Fibroblast of skin of back (primary cell): ENCODE results near the gene RAB1A. TPM values are rescaled to one million over a fixed set of nuclear protein-coding genes. Genes with fewer than 3 reads are reported as not detected.
"Not testable (repeated sequence)": the region's sequence is repeated elsewhere in the genome, so short reads cannot be mapped to it uniquely, and the experiment has no call there.

Source experiments
- DNase-seq: peaks from one replicate; pipeline ENCODE4 v3.0.0-alpha.2; 2013
- polyA plus RNA-seq, 2 experiments: library from polyadenylated mRNA; unstranded; fragments of 120-200 nt; gene quantifications; one replicate each; pipeline ENCODE4 v1.2.1, GENCODE V29; 2013; ENCODE audit not compliant: insufficient read length in 2 of 2

RAB1A gene
- 263 TPM for polyA plus RNA-seq (2013, experiment 1 of 2; ENCODE audit: insufficient read length)
- 270 TPM for polyA plus RNA-seq (2013, experiment 2 of 2; ENCODE audit: insufficient read length)

DNA sequence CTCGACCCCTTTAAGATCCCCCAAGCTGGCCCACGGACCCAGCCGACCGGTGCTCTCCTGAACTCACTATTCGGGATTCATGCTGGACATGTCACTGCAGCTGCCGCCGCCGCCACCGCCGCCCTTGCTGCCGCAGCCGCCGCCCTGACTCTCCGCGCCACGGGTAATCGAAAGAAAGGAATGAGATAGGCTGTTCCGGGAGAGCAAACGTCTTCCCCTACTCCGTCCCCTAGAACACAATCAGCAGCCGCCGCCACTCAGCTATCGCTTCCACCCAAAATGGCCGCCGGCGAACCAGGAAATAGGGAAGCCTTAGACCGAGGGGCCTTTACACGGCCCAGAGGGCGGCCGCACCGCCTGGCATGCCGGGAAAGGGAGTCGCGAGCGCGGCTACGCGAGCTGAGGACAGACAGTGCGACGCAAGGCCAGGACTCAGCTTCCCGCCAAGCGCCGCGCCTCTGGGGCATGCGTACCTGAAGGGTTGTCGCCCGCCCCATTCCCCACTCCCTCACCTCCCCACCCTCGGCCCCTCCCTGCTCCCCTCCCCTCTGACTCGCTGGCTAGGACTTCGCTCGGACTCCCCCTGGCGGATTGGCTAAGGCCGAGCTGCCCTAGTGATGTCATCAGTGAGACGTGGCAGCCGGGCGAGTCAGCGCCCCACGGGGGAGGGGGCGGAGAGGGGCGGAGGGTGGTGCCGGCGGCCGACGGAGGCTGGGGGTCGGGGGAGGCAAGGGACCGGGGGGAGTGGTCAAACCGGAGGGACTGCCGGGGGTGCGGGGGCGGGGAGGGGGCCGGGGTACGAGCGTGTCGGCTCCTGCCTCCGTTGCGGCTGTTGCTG, at the start of gene RAB1A:
Gene RAB1A (minus strand): TSS at position 281 of the 838 bp plus-strand sequence. CDS start 191 bp downstream, at position 90.
- DNase-seq = peak; percentile 100

DNA sequence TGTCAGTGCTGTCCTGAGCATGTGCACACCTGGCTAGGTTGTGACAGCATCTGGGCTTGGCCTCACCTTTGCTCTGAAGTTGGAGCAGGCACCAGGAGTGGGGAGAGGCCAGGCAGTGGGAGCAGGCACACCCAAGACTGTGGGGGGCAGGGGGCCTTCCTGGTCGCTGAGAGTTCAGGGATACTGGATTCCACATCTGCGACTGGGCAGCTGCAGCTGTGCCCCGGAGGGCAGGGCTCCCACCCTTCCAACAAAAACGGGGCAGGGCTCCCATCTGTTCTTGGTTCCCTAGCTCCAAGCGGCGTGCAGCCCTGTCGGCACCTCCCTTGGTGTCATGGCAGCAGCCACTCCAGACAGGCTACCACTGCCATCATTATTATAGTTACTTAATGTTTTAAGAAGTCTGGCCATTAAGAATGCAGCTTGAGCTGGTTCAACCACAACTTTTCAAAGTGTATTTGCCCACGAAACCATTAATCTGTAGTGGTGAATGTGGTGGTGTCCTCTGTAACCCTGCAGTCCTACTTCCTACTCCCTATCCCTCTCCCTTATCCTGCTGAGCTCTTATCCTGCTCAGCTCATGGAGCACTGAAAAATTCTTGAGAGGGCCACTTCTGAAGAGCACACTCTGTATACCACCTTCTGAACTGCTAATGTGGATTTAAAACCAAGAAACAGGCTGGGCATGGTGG, 48.0 kb upstream of the RAB1A start:
- DNase-seq = no peak

DNA sequence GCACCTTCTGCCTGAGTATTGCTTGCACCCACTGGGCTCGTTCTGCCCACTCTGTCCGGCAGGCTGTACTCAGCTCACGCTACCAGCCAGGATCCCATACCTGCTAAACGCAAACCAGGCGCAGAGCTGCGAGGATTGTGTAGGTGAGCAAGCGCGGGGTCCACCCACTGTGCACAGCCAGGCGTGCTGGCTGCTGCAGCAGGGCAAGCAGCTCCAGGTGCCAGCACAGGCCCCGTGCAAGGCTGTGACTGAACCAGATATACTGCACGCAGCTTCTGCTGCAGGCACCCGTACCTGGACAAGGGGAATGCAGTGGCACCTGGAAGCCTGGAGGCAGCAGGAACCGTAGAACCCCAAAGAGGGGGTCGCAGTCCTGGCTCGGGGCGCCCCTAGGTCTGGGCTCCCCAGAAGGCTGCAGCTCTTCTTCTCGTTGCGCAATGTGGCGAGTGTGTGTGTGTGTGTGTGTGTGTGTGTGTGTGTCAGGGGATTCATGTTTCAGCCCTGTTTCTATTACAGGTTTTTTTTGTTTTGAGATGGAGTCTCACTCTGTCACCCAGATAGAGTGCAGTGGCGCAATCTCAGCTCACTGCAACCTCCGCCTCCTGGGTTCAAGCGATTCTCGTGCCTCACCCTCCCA, 46.1 kb upstream of the RAB1A start:
- no peak for DNase-seq

DNA sequence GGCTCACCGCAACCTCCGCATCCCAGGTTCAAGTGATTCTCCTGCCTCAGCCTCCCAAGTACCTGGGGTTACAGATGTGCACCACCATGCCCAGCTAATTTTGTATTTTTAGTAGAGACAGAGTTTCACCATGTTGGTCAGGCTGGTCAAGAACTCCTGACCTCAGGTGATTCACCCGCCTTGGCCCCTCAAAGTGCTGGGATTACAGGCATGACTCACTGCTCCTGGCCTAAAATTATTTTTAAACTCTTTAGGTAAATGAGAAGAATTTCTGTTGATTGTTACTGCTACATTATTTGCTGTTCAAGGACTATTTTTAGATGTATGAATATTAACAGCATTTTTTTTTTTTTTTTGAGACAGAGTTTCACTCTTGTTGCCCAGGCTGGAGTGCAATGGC, 44.1 kb upstream of the RAB1A start:
- not testable (repeated sequence) for DNase-seq

DNA sequence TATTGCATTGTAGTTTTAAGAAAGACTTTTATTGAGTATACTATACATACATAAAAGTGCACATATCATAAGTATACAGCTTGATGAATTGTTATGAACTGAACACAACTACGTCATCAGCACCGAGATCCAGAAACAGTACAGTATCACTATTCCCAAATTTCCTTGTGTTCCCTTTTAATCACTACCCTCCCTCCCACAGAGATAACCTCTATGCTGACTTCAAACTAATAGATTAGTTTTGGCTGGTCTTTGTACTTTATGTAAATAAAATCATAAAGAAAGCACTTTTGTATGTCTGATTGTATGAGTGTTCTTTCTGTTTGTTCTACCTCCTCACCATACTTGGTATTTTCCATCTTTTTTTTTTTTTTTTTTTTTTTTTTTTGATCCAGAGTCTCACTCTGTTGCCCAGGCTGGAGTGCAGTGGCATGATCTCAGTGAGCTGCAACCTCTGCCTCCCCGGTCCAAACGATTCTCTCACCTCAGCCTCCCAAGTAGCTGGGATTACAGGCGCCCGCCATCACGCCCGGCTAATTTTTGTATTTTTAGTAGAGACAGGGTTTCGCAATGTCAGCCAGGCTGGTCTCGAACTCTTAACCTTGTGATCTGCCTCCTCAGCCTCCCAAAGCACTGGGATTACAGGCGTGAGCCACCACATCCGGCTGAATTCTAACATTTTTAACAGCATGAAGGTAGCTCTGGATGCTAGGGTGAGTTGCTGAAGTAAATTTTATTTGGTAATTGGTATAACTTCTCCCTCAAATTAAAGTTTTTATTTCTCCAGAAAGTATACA, 43.3 kb upstream of the RAB1A start:
- DNase-seq = no peak

DNA sequence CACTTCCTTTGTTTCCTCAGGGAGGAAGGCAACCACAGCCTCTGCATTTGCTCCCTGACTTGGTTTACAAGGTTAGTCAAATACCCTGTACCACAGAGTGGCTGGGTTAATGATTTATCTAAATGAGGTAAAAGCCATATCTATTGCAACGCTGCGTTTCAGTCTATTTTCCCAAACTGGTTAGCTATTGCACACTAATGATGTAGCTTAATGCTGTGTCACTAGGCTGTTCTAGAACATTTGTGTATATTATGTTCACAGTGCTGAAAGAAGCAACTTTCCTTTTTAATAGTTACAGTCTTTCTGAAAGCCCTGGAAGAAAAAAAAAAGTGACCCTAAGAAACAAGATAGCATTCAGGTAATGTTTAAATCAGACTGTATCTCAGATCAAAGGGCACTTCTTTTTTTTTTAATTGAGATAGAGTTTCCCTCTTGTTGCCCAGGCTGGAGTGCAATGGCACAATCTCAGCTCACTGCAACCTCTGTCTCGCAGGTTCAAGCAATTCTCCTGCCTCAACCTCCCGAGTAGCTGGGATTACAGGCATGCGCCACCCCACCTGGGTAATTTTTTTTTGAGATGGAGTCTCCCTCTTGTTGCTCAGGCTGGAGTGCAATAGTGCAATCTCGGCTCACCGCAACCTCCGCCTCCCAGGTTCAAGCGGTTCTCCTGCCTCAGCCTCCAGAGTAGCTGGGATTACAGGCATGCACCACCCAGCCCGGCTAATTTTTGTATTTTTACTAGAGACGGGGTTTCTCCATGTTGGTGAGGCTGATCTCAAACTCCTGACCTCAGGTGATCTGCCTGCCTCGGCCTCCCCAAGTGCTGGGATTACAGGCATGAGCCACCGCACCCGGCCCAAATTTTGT, 40.9 kb upstream of the RAB1A start:
- not testable (repeated sequence) for DNase-seq

DNA sequence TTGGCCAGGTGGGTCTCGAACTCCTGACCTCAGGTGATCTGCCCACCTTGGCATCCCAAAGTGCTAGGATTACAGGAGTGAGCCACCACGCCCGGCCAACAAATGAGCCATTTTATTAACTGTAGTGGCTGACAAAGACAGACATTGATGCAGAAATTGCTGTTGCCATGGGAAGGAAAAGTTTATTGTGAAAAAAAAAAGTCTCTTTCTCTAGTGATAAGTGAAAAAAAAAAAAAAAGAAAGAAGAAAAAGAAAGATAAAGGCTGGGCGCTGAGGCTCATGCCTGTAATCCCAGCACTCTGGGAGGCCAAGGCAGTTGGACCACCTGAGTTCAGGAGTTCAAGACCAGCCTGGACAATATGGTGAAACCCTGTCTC, 39.8 kb upstream of the RAB1A start:
- DNase-seq = no peak

DNA sequence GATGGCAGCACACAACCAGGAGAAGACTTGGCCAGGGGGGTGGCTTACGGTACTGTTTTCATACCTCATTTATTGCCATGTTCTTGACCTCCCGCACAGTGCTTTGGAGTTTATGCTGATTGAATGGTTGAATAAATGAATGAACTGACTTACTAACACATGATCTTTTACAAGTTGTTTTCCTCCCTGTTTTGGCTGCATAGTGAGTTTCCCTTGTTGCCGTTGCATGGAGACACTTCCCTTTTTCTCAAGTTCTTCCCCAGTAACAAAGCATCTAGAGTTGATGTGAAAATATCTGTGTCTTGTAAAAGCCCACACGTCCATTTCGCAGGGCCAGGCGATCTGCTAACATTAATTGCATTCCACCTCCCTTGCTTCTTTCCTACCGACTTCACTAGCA, 35.7 kb upstream of the RAB1A start:
- DNase-seq = no peak

DNA sequence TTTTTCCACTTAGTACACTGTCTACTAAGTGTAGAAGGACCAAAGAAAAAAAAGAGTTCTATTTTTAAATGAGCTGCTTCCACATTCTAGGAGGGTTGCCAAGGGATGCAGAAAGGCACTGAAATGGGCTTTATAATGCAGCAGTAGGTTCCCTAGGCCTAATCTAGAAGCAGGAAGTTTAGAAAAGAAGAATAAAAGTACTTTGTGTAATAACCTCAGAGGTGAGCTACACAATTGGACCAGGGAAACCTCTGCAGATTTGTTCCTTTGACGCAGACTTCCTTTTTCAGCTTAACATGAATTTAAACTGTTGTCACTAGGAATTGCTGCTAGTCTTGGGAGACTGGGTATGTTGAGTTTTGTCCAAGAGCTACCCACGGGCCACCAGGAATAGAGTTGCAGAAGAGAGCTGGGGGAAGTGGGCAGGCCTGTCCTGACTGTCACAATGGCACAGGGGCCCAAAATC, 34.6 kb upstream of the RAB1A start:
- peak; percentile 19 for DNase-seq

DNA sequence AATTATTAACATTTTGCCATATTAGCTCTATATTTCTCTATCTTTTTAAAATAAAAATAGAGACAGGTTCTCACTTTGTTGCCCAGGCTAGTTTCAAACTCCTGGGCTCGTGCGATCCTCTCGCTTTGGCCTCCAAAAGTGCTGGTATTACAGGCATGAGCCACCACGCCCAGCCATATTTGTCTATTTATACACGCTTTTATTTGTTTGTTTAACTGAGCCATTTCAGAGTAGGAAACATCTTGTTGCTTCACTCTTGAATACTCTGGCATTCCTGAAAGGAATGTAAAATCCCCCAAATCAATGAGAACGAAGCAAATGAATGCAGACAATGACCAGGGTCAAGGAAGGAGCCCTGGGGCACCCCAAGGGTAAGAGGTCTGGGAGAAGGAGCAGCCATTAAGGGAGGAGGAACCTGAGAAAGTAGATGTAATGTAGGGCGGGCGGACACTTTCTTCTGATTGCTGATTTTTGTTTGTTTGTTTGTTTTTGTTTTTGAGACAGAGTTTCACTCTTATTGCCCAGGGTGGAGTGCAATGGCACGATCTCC, 31.7 kb upstream of the RAB1A start:
- no peak for DNase-seq

DNA sequence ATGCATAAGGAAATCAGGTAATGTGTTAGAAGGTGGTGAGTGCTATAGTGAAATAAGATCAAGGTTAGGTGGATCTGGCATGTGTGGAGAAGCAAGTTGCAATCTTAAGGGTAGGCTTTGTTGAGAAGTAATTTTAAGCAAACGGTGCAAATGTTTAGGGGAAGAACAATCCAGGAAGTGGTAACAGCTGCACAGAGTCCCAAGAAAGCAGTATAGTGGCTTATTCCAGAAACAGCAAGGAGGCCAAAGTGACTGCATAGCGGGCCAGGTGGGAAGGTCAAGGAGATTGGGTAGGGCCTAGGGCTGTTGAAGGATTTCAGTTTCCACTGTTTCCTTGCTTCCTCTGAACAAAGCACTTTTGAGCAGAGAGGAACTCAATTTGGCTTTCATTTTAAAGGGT, 30.0 kb upstream of the RAB1A start:
- no peak for DNase-seq

DNA sequence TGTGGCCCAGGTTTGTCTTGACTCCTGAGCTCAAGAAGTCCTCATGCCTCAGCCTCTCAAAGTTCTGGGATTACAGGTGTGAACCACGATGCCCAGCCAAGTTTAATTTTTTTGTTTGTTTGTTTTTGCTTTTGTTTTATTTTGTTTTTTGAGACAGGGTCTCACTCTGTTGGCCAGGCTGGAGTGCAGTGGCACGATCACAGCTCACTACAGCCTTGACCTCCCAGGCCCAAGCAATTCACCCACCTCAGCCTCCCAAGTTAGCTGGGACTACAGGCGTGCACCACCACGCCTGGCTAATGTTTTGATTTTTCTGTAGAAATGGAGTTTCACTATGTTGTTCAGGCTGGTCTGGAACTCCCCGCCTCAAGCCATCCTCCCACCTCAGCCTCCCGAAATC, 29.4 kb upstream of the RAB1A start:
- no peak for DNase-seq

DNA sequence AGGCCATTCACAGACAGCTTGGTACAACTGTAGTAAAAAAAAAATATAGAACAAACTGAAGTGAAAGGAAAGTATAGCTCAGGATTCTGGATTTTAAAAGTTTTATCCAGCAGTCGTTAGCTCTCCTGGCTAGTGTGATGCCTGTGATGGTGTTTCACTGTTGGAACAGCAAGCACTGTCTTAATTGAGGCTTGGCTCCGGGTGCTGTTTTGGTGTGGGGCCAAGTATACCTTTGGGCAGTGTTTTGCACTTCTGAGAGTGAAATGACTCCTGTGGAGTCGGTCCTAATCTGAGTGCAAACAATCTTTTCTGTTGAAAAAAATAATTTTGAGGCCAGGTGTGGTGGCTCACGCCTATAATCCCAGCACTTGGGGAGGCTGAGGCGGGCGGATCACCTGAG, 28.7 kb upstream of the RAB1A start:
- DNase-seq = no peak

DNA sequence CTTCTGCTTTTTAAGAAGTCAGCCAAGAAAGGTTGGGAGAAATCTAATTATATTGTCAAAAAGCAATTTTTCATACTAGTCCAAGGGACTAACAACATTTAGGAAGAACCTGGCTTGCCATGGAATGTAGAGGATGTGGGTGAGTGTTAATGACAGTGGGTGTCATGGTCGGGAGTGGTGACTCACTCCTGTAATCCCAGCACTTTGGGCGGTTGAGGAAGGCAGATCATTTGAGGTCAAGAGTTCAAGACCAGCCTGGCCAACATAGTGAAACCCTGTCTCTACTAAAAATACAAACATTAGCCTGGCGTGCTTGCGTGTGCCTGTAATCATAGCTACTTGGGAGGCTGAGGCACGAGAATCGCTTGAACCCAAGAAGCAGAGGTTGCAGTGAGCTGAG, 27.9 kb upstream of the RAB1A start:
- DNase-seq = peak; percentile 36

DNA sequence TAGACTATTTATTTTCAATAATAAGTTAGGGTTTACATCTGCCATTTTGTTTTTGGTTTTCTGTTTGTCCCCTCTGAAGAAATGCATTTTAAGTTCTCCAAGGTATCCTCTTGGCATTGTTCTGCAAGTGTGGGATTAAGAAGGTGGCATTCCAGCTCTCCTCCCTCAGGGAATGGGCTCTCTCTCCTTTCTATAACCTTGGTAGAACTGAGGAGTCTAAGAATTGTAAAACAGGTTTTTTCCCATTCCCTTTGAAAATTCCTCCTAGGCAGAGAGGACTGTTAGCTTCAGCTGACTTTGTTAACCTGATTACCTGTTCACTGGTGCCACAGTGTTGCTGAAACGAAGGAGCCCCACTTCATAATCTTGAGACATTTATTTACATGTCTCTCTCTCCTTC, 26.1 kb upstream of the RAB1A start:
- DNase-seq = no peak

DNA sequence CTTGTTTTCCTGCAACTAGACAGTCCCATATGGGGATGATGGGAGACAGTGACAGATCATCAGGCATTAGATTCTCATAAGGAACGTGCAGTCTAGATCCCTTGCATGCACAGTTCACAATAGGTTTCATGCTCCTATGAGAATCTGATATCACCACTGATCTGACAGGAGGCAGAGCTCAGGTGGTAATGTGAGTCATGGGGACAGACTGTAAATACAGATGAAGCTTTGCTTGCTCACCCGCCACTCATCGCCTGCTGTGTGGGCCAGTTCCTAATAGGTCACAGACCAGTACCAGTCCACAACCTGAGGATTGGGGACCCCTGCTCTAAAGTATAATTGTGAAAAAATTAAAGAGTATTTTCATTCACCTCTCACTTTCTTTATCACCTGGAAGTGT, 23.6 kb upstream of the RAB1A start:
- no peak for DNase-seq

DNA sequence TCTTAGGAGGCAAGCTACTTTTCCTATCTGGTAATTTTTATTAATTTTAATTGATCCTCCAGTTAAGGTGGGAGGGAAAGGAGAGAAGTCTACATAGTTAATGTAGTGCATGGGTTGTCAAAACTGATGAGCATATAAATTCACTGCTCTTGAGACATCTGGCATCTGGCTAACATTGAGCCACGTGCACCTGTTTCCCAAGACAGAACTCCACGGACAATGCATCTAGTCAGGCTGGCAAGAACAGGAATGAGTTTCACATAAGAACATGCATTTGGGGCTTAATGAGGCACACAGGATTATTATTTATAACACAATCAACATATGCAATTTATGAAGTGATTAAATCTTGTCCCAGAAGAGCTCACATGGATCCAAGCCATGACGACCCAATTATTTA, 16.2 kb upstream of the RAB1A start:
- no peak for DNase-seq

DNA sequence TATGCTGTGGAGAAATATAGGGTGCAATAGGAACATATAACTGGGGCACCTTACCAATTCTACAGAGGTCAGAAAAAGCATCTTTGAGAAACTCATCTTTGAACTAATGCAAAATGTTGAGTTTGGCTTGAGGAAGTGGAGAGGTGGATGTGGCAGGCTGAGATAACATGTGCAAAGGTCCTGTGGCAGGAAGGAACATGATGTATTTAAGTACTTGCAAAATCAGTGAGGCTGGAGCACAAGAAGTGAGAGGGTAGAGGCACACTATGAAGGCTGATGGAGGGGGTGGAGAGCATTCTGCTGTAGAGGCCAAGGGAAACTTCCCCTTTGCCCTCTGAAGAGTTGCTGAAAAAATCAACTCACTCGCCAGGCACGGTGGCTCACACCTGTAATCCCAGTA, 14.7 kb upstream of the RAB1A start:
- no peak for DNase-seq

DNA sequence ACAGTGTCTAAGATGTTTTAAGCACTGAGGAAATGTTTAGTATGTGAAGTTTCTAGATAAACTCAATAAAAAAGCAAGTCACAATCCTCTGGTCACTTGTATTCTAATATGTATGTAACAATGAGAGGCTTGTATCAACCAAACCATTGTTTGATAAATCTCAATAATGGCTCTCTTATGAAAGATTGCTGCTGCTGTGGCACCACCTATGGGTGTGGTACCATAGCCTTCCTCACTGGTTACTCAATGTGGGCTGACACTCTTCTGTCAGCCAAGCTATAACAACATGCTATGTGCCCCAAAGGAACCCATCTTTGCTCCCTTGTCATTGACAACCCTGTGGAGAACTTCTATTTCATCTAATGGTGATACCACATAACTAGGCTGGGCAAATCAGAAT, 12.6 kb upstream of the RAB1A start:
- DNase-seq = no peak

DNA sequence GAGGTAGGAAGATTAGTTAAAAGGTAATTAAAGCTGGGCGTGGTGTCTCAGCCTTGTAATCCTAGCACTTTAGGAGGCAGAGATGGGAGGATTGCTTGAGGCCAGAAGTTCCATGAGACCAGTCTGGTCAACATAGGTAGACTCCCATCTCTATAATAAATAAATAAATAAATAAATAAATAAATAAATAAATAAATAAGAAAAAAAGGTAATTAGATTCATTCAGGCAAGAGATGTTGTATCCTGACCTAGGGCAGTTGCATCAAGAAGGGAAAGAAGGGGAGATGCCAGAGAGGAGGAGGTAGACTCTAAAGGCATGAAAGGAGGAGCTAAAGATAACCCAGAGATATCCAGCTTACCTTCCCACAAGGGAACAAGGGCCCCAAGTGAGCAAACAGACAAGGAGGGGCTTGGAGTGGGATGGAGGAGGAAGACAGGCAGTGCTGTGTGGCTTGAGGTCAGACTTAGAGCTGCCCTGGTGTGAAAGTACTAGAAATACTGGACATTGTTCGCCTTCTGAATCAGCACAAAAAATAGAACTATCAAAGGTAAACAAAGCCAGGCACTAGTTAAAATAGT, 7.4 kb upstream of the RAB1A start:
- DNase-seq = no peak

DNA sequence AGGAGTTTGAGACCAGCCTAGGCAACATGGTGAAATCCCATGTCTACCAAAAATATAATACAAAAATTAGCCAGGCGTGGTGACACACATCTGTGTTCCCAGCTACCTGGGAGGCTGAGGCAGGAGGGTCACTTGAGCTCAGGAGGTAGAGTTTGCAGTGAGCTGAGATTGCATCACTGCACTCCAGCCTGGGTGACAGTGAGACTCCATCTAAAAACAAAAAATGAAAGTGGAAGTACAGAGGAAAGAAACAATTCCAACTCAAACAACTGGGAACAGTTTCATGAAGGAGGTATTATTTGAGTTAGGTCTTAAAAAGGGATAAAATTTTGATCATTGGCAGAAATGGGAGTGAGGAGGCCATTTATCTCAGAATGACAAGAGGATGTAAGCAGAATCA, 6.3 kb upstream of the RAB1A start:
- no peak for DNase-seq
